Measurements from ENCODE around the gene CENPX.
A peak's percentile ranks its signal among the peaks of the same experiment; 100 is the strongest.

The CENPX gene

DNA sequence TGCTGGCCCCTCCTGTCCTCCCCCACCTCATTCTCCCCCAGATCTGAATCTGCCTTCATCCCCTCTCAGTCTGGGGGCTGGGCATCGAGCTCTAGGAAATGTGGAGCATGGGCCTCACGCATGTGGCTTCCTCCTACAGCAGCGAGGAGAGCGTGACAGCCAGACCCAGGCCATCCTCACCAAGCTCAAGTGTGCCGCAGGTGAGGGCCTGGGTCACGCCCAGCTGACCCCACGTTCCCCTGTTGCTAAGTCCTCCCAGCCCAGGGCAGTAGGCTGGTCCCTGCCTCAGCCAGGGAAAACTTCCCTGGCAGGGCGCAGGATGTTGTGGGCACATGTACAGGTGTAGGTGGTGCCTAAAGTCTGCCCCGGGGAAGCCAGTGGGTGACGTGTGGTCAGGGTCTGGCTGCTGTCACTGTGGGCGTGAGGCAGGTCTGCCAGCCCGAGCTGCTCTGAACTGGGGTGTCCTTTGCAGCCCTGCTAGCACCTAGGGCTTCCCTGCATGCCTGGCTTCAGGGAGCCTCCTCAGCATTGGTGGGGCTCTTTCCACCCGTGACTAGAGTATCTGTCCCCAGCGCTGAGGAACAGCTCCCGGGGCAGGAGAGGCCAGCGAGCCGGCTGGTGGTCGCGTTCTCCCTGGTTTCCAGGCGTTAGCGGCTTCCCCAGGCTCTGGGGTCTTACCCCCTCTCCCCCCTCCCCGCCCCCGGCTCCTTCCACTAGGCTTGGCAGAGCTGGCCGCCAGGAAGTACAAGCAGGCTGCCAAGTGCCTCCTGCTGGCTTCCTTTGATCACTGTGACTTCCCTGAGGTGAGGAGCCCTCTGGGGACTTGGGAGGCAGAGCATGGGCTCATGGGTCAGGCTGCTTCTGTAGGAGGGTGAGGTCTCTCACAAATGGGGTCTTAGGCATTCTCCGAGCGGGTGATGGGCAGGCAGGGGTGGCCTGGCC, 32.6 kb upstream of the CENPX start:
- no peak for DNase-seq

- DNase-seq: no peak
Measured at GRCh38 chr17:82054351-82055022, 31.8 kb upstream of the CENPX start.

GRCh38 chr17:82053556-82054263, 31.0 kb upstream of the CENPX start:
- no peak for DNase-seq

DNA sequence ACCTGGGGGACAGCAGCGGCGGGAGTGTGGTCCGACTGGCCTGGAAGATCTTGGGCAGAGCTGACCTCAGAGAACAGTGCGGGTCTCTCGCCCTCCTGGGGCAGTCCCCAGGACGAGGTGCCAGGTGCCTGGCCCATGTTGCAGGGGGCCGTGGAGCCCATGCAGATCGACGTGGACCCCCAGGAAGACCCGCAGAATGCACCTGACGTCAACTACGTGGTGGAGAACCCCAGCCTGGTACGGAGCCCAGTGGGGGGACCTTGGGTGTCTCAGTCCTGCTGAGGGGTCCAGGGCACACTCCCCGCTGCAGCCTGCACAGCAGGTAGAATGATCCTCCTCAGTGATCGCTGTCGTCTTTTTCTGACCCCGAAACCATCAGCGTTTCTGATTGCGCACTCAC, 30.5 kb upstream of the CENPX start:
- DNase-seq: no peak

- no peak for DNase-seq
Measured at GRCh38 chr17:82052638-82053059, 30.0 kb upstream of the CENPX start.

DNA sequence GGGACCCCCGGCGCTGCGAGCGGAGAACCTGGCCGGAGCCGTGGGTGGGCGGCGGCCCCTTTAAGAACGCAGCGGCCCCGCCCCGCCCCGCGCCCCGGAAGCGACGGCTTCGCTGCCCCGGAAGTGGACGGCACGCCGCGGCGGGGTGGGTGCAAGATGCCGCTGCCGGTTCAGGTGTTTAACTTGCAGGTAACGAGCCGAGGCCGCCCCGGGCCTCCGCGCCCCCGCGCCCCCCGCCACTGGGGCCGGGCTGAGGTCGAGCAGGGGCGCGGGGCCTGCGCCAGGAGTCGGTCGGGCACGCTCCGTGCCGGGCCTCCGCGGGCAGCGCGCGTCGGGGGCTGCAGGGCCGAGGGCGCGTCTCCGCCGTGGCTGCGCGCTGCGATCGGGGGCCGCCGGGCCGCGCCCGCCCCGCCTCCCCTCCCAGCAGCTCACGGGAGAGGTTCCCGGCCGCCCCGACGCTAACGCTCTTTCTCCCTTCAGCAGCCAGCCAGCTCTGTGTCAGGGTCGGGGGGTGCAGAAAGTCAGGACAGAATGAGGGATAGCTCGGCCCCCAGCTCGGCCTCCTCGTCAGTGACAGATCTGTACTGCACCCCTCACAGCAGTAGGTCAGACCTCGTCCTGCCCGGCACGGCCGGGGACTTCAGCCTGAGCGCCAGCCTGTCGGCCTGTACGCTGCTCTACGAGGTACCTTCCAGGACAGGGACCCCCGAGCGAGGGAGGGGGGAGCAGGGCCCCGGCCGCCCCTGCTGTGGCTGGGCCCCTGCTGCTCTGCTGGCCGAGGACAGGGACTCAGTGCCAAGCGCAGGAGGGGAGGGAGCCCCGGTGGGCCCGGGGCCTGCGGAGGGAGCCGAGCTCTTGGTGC, 29.3 kb upstream of the CENPX start, which contains the start of the genes GPS1 and RFNG:
GPS1 (plus strand) TSS at position 123 of the 862 bp plus-strand sequence; CDS start at position 157, 34 bp downstream.
RFNG (minus strand) TSS at position 36 of the 862 bp plus-strand sequence. CDS start 45 bp downstream, outside the sequence.
- DNase-seq: peak; percentile 84

GRCh38 chr17:82050761-82051641, 28.3 kb upstream of the CENPX start:
- DNase-seq: no peak

- no peak for DNase-seq
Measured at GRCh38 chr17:82050152-82050760, 27.6 kb upstream of the CENPX start.

GRCh38 chr17:82049521-82049971, 26.9 kb upstream of the CENPX start:
- no peak for DNase-seq

- DNase-seq: no peak
Measured at GRCh38 chr17:82049106-82049505, 26.4 kb upstream of the CENPX start.

GRCh38 chr17:82048571-82048971, 25.9 kb upstream of the CENPX start:
- no peak for DNase-seq

- no peak for DNase-seq
Measured at GRCh38 chr17:82047914-82048570, 25.4 kb upstream of the CENPX start.

GRCh38 chr17:82047379-82047778, 24.7 kb upstream of the CENPX start:
- no peak for DNase-seq

DNA sequence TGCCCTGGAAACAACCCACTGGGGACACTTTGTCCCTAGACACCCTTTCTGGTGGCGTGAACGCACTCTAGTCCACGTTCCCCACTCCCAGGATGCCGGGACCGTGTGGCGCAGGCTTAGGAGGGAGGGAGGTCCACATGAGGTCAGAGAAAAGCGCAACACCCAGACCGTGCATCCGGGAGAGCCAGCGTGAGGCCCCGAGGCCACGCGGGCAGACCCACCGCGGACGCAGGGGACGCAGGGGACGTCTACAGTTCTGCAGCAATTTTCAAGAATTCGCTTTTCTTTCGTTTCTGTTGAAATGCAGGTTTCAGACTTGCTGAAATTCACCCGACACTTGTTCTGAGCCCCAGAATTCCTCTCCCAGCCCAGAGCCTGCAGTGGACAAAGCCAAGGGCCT, 24.2 kb upstream of the CENPX start:
- DNase-seq: no peak

GRCh38 chr17:82045936-82046484, 23.3 kb upstream of the CENPX start:
- no peak for DNase-seq

- no peak for DNase-seq
Measured at GRCh38 chr17:82043507-82043906, 20.8 kb upstream of the CENPX start.

GRCh38 chr17:82042649-82043048, 20.0 kb upstream of the CENPX start:
- DNase-seq: no peak

DNA sequence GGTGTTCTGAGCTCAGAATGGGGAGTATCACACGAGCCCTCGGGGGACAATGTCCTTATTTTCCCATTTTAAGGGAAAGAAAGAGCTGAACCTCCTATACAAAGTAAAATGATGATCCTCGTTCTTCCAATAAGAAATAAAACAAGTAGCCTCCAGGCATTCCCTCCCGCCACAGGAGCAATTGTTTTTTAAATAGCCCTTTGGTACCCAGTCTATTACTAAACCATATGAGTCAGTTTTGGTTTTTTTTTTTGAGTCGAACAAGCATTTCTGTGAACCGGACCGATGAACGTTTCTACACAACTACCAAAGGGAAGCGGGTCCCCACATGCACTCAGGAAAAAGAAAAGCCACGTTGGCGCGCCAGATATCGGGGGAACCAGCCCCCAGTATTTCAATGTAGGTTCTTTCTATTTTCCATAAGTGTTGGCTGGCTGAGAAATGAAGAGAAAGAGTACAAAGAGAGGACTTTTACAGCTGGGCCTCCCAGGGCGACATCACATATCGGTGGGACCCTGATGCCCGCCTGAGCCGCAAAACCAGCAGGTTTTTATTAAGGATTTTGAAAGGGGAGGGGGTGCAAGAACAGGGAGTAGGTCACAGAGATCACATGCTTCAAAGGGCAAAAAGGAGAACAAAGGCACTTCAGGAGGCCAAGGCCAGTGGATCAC, 18.6 kb upstream of the CENPX start:
- DNase-seq: no peak

- no peak for DNase-seq
Measured at GRCh38 chr17:82039695-82040299, 17.1 kb upstream of the CENPX start.
